Activated CD8-positive, alpha-beta memory T cell treated with anti-CD3 and anti-CD28 coated beads, Interleukin-2, amount 50 U/mL, for 24 hours (primary cell): Measurements from ENCODE around the gene TMEM259.

Source experiments
- DNase-seq: peaks from one replicate; pipeline ENCODE4 v3.0.0-alpha.2; 2020; ENCODE audit errors: extremely low read depth

Gene TMEM259

GRCh38 chr19:1020868-1021425, at the start of gene TMEM259:
Gene TMEM259, minus strand, starts transcription at chr19:1021123. Its CDS starts 127 bp downstream, at chr19:1020996.
- peak; percentile 85 for DNase-seq

GRCh38 chr19:1070576-1070930, 49.6 kb upstream of the TMEM259 start:
- no peak for DNase-seq

GRCh38 chr19:1069009-1069779, 48.3 kb upstream of the TMEM259 start:
- no peak for DNase-seq

- no peak for DNase-seq
Observed at GRCh38 chr19:1068009-1069001, 47.4 kb upstream of the TMEM259 start.

GRCh38 chr19:1067341-1067957, 46.5 kb upstream of the TMEM259 start:
- DNase-seq = no peak

GRCh38 chr19:1066748-1067340, 45.9 kb upstream of the TMEM259 start, which contains the start of gene ARHGAP45:
Gene ARHGAP45, plus strand, starts transcription at chr19:1067167. Its CDS starts 239 bp downstream, at chr19:1067406.
- no peak for DNase-seq

- DNase-seq = no peak
Observed at GRCh38 chr19:1066251-1066747, 45.4 kb upstream of the TMEM259 start.

- no peak for DNase-seq
Observed at GRCh38 chr19:1065606-1066109, 44.7 kb upstream of the TMEM259 start.

- DNase-seq = no peak
Observed at GRCh38 chr19:1064661-1065605, 44.0 kb upstream of the TMEM259 start.

DNA sequence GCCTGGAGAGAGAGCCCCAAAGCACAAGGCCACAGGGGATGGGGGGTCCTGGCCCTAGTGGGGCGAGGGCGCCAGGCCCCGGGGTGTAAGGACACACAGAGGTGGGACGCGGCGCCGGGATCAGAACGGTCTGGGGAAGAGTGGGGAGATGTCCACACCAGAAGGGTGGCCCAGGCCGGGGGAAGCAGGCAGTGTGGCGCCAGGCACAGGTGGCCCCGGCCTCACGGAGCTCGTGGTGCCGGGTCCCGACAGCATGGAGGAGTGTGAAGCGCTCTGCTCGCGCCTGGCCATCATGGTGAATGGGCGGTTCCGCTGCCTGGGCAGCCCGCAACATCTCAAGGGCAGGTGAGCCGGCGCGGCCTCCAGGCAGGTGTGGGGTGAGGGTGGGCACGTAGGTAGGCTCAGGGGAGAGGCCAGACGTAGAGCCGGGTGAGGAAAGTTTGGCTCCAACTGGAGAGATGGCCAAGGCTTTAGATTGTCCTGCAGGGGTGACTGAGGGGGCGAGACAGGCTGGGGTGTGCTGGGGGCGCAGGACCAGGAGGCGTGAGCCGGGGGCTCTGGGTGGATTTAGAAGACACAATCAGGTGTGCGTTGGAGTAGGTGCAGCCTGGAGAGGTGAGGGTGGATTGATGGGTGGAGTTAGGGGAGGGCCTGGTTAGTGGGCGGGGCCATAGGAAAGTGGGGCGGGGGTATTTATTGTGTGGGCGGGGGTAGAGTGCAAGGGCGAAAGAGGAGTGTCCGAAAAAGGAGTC, 43.2 kb upstream of the TMEM259 start:
- no peak for DNase-seq

GRCh38 chr19:1063030-1063908, 42.3 kb upstream of the TMEM259 start:
- no peak for DNase-seq

- DNase-seq = no peak
Observed at GRCh38 chr19:1062387-1063029, 41.6 kb upstream of the TMEM259 start.

DNA sequence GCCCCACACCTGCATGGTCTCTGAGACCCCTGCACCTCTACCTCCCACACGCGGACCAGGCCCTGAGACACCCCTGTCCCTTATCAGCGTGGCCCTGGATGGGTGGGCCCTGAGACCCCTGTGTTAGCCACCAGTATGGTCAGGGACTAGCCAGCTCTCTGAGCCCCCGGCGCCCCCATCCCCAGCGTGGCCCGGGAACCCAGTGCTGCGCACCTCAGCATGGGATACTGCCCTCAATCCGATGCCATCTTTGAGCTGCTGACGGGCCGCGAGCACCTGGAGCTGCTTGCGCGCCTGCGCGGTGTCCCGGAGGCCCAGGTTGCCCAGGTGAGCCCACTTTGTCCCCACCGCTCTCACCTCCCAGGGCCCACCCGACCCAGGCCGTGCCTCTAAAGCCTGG, 41.1 kb upstream of the TMEM259 start:
- DNase-seq = no peak

- DNase-seq = no peak
Observed at GRCh38 chr19:1060689-1061088, 39.8 kb upstream of the TMEM259 start.

DNA sequence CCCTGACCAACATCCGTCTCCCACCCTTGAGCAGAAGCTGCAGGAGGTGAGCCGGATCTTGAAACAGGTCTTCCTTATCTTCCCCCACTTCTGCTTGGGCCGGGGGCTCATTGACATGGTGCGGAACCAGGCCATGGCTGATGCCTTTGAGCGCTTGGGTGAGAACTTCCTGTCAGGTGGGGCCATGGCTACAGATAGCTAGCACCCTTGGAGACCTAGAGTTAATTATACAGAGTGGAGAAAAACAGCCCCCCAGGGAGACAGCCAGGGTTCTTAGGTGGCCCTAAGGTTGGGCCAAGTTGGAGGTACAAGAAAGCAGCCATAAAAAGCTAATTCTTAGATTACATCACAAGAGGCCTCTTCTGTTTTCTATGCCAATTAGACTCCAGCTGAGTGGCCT, 37.2 kb upstream of the TMEM259 start:
- no peak for DNase-seq

GRCh38 chr19:1057176-1057855, 36.4 kb upstream of the TMEM259 start:
- DNase-seq = no peak
